Fibroblast of villous mesenchyme (primary cell): Measurements from ENCODE around the gene RPIA. TPM values are rescaled to one million over a fixed set of nuclear protein-coding genes. Genes with fewer than 3 reads are reported as not detected.

ENCODE experiments used
- DNase-seq: peaks from one replicate; pipeline ENCODE4 v3.0.0-alpha.2; 2010; ENCODE audit warnings: low read depth
- H3K4me3 ChIP-seq: 2 replicates; pipeline ENCODE4 v1.5.1; 2011; ENCODE audit warnings: low read depth, mild to moderate bottlenecking, low read length
- total RNA-seq: library from RNA; depleted of rRNA; stranded (reverse); fragments of >200 nt; gene quantifications from 2 replicates; pipeline ENCODE4 v1.2.3, GENCODE V29; 2012
- TF ChIP-seq, protein P1 (sequence below): IDR thresholded peaks from 2 replicates; pipeline ENCODE4 v1.5.1; 2012; ENCODE audit warnings: low read depth, mild to moderate bottlenecking, low read length; ENCODE audit not compliant: insufficient read depth

RPIA gene
- total RNA-seq, 1 donor, result 9.5 TPM

DNA sequence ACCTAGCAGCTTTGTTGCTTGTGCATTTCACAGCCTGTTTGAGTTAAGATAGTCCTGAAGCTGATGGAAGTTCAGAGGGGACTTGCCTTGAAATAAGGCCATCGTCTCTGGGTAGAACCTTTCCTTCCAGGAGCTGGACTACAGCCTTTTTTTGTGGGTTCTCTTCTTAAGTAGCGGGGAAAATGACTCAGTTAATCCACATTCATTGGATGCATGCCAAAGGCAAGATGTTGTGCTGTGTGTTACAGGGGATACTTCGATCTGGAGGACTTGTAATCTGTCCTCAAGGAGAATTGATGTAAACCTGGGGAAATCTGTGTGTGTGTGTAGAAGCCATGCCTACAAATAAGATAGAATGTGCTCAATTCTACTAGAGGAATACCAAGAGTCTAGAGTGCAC is 46.8 kb downstream of the RPIA start:
- no peak overlapping the region for H3K4me3 ChIP-seq
- TF ChIP-seq, protein P1, sequence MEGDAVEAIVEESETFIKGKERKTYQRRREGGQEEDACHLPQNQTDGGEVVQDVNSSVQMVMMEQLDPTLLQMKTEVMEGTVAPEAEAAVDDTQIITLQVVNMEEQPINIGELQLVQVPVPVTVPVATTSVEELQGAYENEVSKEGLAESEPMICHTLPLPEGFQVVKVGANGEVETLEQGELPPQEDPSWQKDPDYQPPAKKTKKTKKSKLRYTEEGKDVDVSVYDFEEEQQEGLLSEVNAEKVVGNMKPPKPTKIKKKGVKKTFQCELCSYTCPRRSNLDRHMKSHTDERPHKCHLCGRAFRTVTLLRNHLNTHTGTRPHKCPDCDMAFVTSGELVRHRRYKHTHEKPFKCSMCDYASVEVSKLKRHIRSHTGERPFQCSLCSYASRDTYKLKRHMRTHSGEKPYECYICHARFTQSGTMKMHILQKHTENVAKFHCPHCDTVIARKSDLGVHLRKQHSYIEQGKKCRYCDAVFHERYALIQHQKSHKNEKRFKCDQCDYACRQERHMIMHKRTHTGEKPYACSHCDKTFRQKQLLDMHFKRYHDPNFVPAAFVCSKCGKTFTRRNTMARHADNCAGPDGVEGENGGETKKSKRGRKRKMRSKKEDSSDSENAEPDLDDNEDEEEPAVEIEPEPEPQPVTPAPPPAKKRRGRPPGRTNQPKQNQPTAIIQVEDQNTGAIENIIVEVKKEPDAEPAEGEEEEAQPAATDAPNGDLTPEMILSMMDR, result no peak
- DNase-seq, result peak; percentile 13

DNA sequence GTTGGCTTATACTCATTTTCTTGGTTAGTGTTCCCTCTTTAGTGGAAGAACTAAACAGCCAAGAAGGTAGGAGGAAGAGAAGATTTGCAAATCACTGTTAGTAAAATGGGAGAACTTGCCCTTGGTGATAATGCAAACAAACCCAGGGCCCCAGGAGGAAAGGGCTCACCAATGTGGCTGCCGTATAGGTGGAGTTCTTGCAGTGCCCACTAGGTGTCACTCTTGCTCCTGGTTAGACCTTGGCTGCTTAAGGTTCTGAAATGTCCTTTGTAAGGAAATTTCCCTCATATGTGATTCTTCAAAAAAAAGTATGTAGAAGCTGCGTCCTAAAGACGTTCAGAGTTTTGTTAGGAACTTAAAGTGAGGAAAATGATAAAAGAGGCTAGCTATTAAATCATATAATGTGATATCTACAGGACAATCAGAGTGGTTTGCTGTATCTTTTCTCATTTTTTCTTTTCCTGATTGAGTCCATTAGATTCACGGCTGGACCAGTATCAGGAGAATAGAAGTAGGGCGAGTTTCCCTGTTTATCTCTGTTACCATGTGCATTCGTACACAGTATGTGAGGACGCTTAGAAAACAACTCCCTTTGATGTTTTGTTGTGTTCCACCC is 48.6 kb downstream of the RPIA start:
- DNase-seq, result peak; percentile 71
- TF ChIP-seq, protein P1, result peak; percentile 92
- no peak overlapping the region for H3K4me3 ChIP-seq

DNA sequence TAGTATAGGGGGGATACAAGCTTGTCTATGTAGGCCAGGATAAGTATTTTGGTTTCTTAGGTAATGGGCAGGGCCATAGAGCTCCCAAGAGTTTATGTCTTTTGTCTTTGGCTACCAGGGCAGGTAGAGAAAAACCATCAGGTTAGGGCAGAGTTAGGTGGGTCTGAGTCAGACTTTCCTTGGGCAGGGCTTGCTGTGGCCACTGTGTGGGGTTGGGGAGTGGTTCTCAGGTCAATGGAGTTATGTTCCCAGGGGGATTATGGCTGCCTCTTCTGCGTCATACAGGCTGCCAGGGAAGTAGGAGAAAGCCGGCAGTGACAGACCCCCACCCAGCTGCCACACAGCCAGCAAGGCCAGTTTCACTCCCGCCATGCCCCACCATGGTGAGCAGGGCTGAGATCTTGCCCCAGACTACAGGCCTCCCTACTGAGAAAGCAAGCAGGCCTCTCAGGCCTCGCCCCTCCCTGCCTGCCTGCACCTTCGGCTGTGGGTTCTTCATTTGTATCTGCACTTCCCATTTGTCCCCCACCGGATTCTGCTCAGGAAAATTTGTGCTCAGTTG is 55.5 kb downstream of the RPIA start:
- H3K4me3 ChIP-seq, result no peak overlapping the region
- TF ChIP-seq, protein P1, result no peak
- no peak for DNase-seq

DNA sequence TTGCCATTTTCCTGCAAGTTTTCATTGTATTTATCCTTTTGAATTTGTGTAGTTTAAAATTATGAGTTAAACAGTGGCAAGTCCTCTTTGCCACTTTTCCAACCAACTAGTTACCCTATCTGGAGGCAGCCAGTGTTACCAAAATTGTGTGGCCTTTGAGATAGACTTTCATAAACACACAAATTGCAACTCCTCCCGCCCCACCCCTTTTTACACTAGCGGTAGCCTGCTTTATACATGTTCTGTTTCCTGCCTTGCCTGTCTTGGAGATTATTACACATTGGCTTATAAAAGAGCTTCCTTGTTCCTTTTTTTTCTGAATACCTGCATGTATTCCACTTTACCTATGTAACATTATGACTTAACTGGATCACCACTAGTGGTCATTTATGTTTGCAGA is 56.5 kb downstream of the RPIA start:
- no peak overlapping the region for H3K4me3 ChIP-seq
- DNase-seq, result no peak
- TF ChIP-seq, protein P1, result no peak

DNA sequence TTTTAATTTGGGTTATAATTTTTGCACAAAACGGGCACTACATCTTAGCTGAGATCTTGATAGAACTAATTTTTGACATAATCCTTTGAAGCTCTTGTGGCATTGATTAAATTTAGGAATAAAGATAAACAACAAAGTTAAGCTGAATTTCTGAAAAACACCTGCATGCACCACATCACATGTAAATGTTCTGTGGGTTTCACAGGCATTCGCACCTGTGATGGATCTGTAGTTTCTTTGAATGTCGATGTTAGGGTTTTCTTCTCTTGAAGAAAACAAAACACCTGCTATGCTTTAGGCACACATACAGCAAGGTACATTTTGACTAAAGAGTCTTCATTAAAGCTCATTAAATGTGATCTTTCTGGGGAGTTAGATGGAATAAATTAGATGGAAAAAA is 60.3 kb downstream of the RPIA start:
- DNase-seq, result no peak
- TF ChIP-seq, protein P1, result no peak

DNA sequence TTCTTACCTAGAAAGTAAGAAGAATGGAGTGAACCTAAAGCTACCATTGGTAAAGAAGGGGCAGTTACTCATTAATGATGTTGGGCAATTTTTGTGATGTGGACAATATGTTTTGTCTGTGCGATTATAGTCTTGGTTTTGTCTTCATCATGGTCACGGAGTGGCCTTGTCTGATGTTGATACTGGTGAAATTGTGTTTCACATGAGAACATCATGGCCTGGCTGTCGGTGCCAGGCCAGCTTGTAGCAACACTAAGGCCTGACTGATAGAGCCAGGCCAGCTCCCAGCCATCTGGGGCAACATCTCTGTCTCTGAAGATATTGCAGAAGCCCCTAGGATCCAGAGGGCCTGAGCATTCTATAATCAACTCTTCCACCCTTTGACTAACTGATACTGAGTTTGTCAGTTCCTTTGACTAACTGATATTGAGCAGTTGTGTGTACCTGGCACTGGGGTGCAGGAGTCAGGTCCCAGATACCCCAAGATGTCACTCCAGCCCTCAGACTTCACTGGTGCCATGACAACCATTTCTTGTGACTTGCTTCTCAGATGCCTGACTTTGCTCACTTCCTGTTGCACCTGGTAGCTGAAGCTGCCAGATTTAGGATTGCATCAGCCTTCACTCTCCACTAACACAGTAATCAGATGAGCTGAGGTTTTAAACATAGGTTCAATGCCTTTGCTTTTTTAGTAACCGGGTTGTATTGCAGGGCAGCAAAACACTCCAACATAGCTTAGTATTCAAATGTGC is 62.5 kb downstream of the RPIA start:
- DNase-seq, result peak; percentile 33
- TF ChIP-seq, protein P1, result no peak
- no peak overlapping the region for H3K4me3 ChIP-seq

More for the DNA sequence above, 60.3 kb downstream of the RPIA start:
- no peak overlapping the region for H3K4me3 ChIP-seq
